B cell (primary cell): ENCODE measurements around the gene TEKT1.

Experiments
- CTCF ChIP-seq: fragments of 200-600 bp; IDR thresholded peaks from one replicate; pipeline ENCODE4 v1.8.0; 2022; ENCODE audit warnings: antibody characterized with exemption, mild to moderate bottlenecking
- EZH2 ChIP-seq: IDR thresholded peaks from 2 replicates; pipeline ENCODE4 v1.6.1; 2012; ENCODE audit warnings: borderline replicate concordance, low read depth, mild to moderate bottlenecking, moderate library complexity, low read length; ENCODE audit not compliant: insufficient read depth, poor library complexity, severe bottlenecking

DNA sequence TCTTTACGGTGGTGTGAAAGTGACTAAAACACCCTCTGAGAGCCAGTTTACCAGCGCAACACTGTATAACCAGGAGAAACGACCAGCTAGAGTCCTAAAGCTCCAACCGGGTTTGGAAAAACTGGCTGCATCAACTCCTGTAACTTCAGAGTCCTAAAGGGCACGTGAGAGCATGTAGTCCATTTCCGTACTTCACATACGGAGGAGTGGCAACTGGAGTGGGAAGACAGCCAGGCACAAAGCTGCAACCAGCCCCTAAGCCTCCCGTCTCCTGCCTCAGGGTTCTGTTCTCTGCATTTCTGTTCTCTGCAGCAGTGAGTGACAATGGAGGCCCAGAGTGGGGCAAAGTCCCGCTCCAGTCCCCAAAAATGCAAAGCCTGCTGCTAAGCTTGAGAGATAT lies 19.2 kb downstream of the TEKT1 start:
- TF ChIP-seq CTCF (no peak), EZH2 (no peak)
